Endothelial cell of umbilical vein (primary cell): ENCODE results near the gene SH3RF1. TPM values are rescaled to one million over a fixed set of nuclear protein-coding genes. Genes with fewer than 3 reads are reported as not detected.

Experiments
- BruUV-seq: library from RNA; stranded (reverse); fragments of 400-500 nt; replicated peaks from 2 replicates; lab custom pipeline; 2021; lab: Mats Ljungman, UMichigan
- CTCF ChIA-PET: fragments of 300-600, 350-600 bp; sonication (Branson Sonifier 250); formaldehyde crosslinking; loops from one replicate; lab custom pipeline; 2021; ENCODE audit warnings: antibody characterized with exemption, inconsistent platforms; lab: Charles Lee
- POLR2A ChIA-PET: fragments of 300-600, 350-600 bp; sonication (Branson Sonifier 250); formaldehyde crosslinking; loops from one replicate; lab custom pipeline; 2021; ENCODE audit warnings: antibody characterized with exemption, inconsistent platforms; lab: Charles Lee
- DNase-seq: peaks from one replicate; pipeline ENCODE4 v3.0.0-alpha.2; 2011; ENCODE audit warnings: low read depth, low spot score
- FAIRE-seq: peaks from 2 replicates; lab custom pipeline; 2011; peaks lifted over from hg19 to GRCh38; lab: Jason Lieb, UNC
- H2AFZ ChIP-seq: 2 replicates; pipeline ENCODE4 v1.6.0; 2012; ENCODE audit warnings: low read depth, low read length, control low read depth, inconsistent platforms
- H3K27ac ChIP-seq: 2 replicates; pipeline ENCODE4 v1.5.1; 2011; ENCODE audit warnings: low read depth, mild to moderate bottlenecking, control low read depth, low read length, moderate library complexity; ENCODE audit not compliant: insufficient read depth
- H3K27me3 ChIP-seq, 2 experiments: 2 replicates each; pipeline versions ENCODE4 v1.6.0 to v1.6.1; 2011; ENCODE audit warnings: low read length in 2 of 2, mixed read lengths in 1 of 2; ENCODE audit not compliant: control insufficient read depth in 2 of 2, insufficient read depth in 2 of 2
- H3K36me3 ChIP-seq, 2 experiments: 2 replicates in 1 of 2; 3 replicates in 1 of 2; pipeline ENCODE4 v1.5.1; 2011; ENCODE audit warnings: low read length in 2 of 2, mild to moderate bottlenecking in 1 of 2, moderate library complexity in 1 of 2; ENCODE audit not compliant: control insufficient read depth in 2 of 2, insufficient read depth in 2 of 2; ENCODE audit errors: extremely low read depth in 1 of 2
- H3K4me1 ChIP-seq: 3 replicates; pipeline ENCODE4 v1.5.1; 2011; ENCODE audit warnings: mild to moderate bottlenecking, low read length; ENCODE audit not compliant: control insufficient read depth, insufficient read depth; ENCODE audit errors: extremely low read depth
- H3K4me2 ChIP-seq: 2 replicates; pipeline ENCODE4 v1.6.1; 2011; ENCODE audit warnings: low read length, control low read depth, mixed read lengths; ENCODE audit not compliant: insufficient read depth
- H3K4me3 ChIP-seq, 3 experiments: fragments of 200-600 bp in 1 of 3; sonication (generic), shearing (Covaris generic) in 1 of 3; replicated peaks in 1 of 3; 2 replicates each; pipeline ENCODE4 v1.5.1; 2011 to 2016; ENCODE audit warnings: control low read depth in 3 of 3, low read length in 3 of 3, mild to moderate bottlenecking in 2 of 3, inconsistent platforms in 1 of 3, low read depth in 1 of 3, moderate library complexity in 1 of 3; ENCODE audit not compliant: insufficient read depth in 1 of 3
- H3K79me2 ChIP-seq: 2 replicates; pipeline ENCODE4 v1.6.0; 2012; ENCODE audit warnings: low read length, inconsistent platforms; ENCODE audit not compliant: control insufficient read depth, insufficient read depth
- H3K9ac ChIP-seq: replicated peaks from 2 replicates; pipeline ENCODE3; 2011; ENCODE audit warnings: low read length, control low read depth; ENCODE audit not compliant: insufficient read depth; ENCODE audit errors: extremely low read depth
- H3K9me1 ChIP-seq: replicated peaks from 3 replicates; pipeline ENCODE4 v1.6.0; 2011; ENCODE audit warnings: mild to moderate bottlenecking, low read length; ENCODE audit not compliant: control insufficient read depth, insufficient read depth; ENCODE audit errors: extremely low read depth
- H3K9me3 ChIP-seq: replicated peaks from 2 replicates; pipeline ENCODE4 v1.5.1; 2012; ENCODE audit warnings: low read length, inconsistent platforms; ENCODE audit not compliant: control insufficient read depth, insufficient read depth
- H4K20me1 ChIP-seq: replicated peaks from 2 replicates; pipeline ENCODE3; 2011; ENCODE audit warnings: mild to moderate bottlenecking, low read length; ENCODE audit not compliant: control insufficient read depth, insufficient read depth; ENCODE audit errors: extremely low read depth
- EZH2 ChIP-seq: IDR thresholded peaks from 2 replicates; pipeline ENCODE4 v1.6.1; 2012; ENCODE audit warnings: borderline replicate concordance, low read depth, mild to moderate bottlenecking, moderate library complexity, low read length, inconsistent platforms; ENCODE audit not compliant: severe bottlenecking
- FOS ChIP-seq: IDR thresholded peaks from 2 replicates; pipeline ENCODE4 v1.6.1; 2011; ENCODE audit warnings: mild to moderate bottlenecking, low read length, moderate library complexity, borderline replicate concordance; ENCODE audit not compliant: insufficient read depth
- GATA2 ChIP-seq: IDR thresholded peaks from 2 replicates; pipeline ENCODE4 v1.7.0; 2011; ENCODE audit warnings: low read depth, mild to moderate bottlenecking, moderate library complexity, mixed read lengths, low read length; ENCODE audit not compliant: insufficient read length, insufficient read depth
- JUN ChIP-seq: IDR thresholded peaks from 2 replicates; pipeline ENCODE4 v1.6.1; 2011; ENCODE audit warnings: borderline replicate concordance, low read depth; ENCODE audit not compliant: insufficient read length, insufficient read depth
- MAX ChIP-seq: IDR thresholded peaks from 2 replicates; pipeline ENCODE4 v1.6.1; 2011; ENCODE audit not compliant: insufficient read depth, insufficient read length
- MYC ChIP-seq: IDR thresholded peaks from one replicate; pipeline ENCODE4 v1.6.1; 2011; ENCODE audit warnings: mild to moderate bottlenecking, low read depth, low read length
- POLR2A ChIP-seq: IDR thresholded peaks from 2 replicates; pipeline ENCODE4 v1.6.1; 2012; ENCODE audit warnings: low read depth, mild to moderate bottlenecking, control low read depth, low read length
- POLR2AphosphoS5 ChIP-seq: IDR thresholded peaks from 2 replicates; pipeline ENCODE4 v1.6.1; 2012; ENCODE audit warnings: low read depth, mild to moderate bottlenecking, control low read depth, low read length, moderate library complexity; ENCODE audit not compliant: insufficient read depth
- dilution Hi-C: fragments of 300-500 bp; cut with MboI; formaldehyde crosslinking; loops from one replicate; pipeline ENCODE4 v1.15.0; 2019; ENCODE audit warnings: low sequenced_read_pairs; ENCODE audit not compliant: extremely low pct_ligation_motif_present
- intact Hi-C: fragments of 100-400 bp; cut with micrococcal nuclease; formaldehyde crosslinking; loops from one replicate; pipeline ENCODE4 v1.10.0; 2022
- polyA plus RNA-seq, 4 experiments: library from polyadenylated mRNA; depleted of rRNA in 3 of 4; stranded (reverse) in 3 of 4; unstranded in 1 of 4; fragments of >200 nt; gene quantifications; 2 replicates each; pipeline versions ENCODE4 v1.2.1 to v1.2.3, GENCODE V29; 2011 to 2012; ENCODE audit warnings: missing spikeins in 1 of 4
- total RNA-seq: library from RNA; stranded (reverse); gene quantifications from 2 replicates; pipeline ENCODE4 v1.2.3, GENCODE V29; 2021
- TF ChIP-seq, protein P1 (sequence below), 2 donors: IDR thresholded peaks; 1 replicate in 1 of 2; 2 replicates in 1 of 2; pipeline ENCODE4 v1.5.1; 2011; ENCODE audit warnings: low read length in 2 of 2, mild to moderate bottlenecking in 2 of 2, moderate library complexity in 2 of 2, control low read depth in 1 of 2, inconsistent platforms in 1 of 2, low read depth in 1 of 2; ENCODE audit not compliant: insufficient read depth in 1 of 2; ENCODE audit errors: extremely low read depth in 1 of 2

Gene SH3RF1
- total and polyA plus RNA-seq, 2 donors (not counting 3 experiments of a cell fraction or from before 2014, with no cell fraction given): 16.2 to 24.9 TPM

GRCh38 chr4:169184236-169184635, 86.5 kb downstream of the SH3RF1 start:
- no peak overlapping the region for H3K27ac ChIP-seq
- intact Hi-C loops: no loop called here
- FAIRE-seq: no peak
- H2AFZ ChIP-seq: no peak overlapping the region
- no peak overlapping the region for H3K9ac ChIP-seq
- H3K27me3 ChIP-seq: no peaks in the 10 kb centered on the region
- no TSS peak for BruUV-seq
- no peaks in the 10 kb centered on the region for H3K9me3 ChIP-seq
- H3K36me3 ChIP-seq: peaks cover 0 to 2% of the 10 kb centered on the region in 2 experiments
- TF ChIP-seq POLR2AphosphoS5: no peak
- TF ChIP-seq, protein P1, sequence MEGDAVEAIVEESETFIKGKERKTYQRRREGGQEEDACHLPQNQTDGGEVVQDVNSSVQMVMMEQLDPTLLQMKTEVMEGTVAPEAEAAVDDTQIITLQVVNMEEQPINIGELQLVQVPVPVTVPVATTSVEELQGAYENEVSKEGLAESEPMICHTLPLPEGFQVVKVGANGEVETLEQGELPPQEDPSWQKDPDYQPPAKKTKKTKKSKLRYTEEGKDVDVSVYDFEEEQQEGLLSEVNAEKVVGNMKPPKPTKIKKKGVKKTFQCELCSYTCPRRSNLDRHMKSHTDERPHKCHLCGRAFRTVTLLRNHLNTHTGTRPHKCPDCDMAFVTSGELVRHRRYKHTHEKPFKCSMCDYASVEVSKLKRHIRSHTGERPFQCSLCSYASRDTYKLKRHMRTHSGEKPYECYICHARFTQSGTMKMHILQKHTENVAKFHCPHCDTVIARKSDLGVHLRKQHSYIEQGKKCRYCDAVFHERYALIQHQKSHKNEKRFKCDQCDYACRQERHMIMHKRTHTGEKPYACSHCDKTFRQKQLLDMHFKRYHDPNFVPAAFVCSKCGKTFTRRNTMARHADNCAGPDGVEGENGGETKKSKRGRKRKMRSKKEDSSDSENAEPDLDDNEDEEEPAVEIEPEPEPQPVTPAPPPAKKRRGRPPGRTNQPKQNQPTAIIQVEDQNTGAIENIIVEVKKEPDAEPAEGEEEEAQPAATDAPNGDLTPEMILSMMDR (IDR thresholded peaks at IDR 0.05; ENCODE audit: extremely low read depth in 1 of 2, insufficient read depth in 1 of 2, low read depth in 1 of 2, low read length in 2 of 2): no peak
- TF ChIP-seq EZH2: no peak
- H3K4me3 ChIP-seq: no peak overlapping the region
- POLR2A ChIA-PET: no interaction called here
- H4K20me1 ChIP-seq: peaks cover under 1% of the 10 kb centered on the region
- CTCF ChIA-PET: interaction anchor here (0.9 to 1.1 kb wide), 3 partner anchors 12 to 159 kb away, joined by 3 to 4 read pairs (median 3); no protein-coding TSS in a partner anchor
- DNase-seq: no peak
- dilution Hi-C loops: no loop called here
- H3K4me2 ChIP-seq: no peak overlapping the region
- peaks cover 71% of the 10 kb centered on the region for H3K79me2 ChIP-seq
- H3K9me1 ChIP-seq: no peaks in the 10 kb centered on the region
- peaks cover 6% of the 10 kb centered on the region for H3K4me1 ChIP-seq

- Histone ChIP-seq H3K79me2 (peaks cover 70% of the 10 kb centered on the region), H4K20me1 (no peaks in the 10 kb centered on the region), H3K27ac (no peak overlapping the region), H3K27me3 (no peaks in the 10 kb centered on the region), H3K9me3 (no peaks in the 10 kb centered on the region), H3K4me3 (no peak overlapping the region), H3K9me1 (no peaks in the 10 kb centered on the region), H3K4me1 (peaks cover 6% of the 10 kb centered on the region), H2AFZ (no peak overlapping the region), H3K9ac (no peak overlapping the region), H3K36me3 (peaks cover 0 to 2% of the 10 kb centered on the region in 2 experiments), H3K4me2 (no peak overlapping the region)
- DNase-seq (no peak), FAIRE-seq (peak; percentile 31)
- dilution Hi-C loops (no loop called here), intact Hi-C loops (no loop called here)
- TF ChIP-seq MAX (no peak), POLR2A (no peak), JUN (no peak), MYC (no peak), FOS (no peak), GATA2 (no peak), POLR2AphosphoS5 (no peak), EZH2 (no peak)
- TF ChIP-seq, protein P1 (IDR thresholded peaks at IDR 0.05; ENCODE audit: extremely low read depth in 1 of 2, insufficient read depth in 1 of 2, low read depth in 1 of 2, low read length in 2 of 2): no peak
- CTCF ChIA-PET: interaction anchor here (1.1 kb wide), 1 partner anchor 23 kb away, joined by 4 read pairs; no protein-coding TSS in a partner anchor
- no TSS peak for BruUV-seq
- POLR2A ChIA-PET: no interaction called here
These were observed 87.2 kb downstream of the SH3RF1 start for GRCh38 chr4:169183581-169183980.
